ENCODE data around the gene TMEM109. TPM values are rescaled to one million over a fixed set of nuclear protein-coding genes. Genes with fewer than 3 reads are reported as not detected.

TMEM109 gene
- polyA plus RNA-seq, 1 experiment = 70.0 TPM

DNA sequence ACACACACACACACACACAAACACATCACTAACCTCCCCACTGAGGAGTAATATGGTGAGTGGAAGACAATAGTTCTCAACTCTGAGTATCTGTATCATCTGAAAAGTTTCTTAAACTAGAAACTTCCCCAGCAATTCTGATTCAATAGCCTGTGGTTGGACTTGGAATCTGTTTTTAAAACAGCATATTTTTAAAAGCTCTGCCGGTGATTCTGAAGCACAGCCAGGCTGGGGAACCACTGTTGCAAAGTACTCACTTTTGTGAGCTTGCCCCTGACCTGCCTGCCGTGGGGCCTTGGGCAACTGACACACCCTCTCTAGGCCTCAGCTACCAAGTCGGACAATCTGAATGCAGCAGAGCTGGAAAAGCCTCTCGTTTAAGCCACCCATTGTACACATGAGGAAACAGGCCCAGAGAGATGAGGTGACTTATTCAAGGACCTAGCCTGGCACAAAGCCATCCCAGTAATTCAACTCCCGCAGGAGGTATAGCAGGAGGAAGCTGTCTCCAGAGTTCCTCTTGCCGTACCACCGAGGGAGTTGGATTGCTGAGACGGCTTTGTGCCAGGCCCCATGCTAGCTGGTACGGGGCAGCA, 29.1 kb downstream of the TMEM109 start:
- no peaks in the 10 kb centered on the region for H3K27me3 ChIP-seq (ENCODE audit: control insufficient read depth, insufficient read depth, low read length)
- no peak for DNase-seq (ENCODE audit: low read depth)
- H3K4me3 ChIP-seq (ENCODE audit: low read depth, low read length) = no peak overlapping the region
- TF ChIP-seq, protein P1, sequence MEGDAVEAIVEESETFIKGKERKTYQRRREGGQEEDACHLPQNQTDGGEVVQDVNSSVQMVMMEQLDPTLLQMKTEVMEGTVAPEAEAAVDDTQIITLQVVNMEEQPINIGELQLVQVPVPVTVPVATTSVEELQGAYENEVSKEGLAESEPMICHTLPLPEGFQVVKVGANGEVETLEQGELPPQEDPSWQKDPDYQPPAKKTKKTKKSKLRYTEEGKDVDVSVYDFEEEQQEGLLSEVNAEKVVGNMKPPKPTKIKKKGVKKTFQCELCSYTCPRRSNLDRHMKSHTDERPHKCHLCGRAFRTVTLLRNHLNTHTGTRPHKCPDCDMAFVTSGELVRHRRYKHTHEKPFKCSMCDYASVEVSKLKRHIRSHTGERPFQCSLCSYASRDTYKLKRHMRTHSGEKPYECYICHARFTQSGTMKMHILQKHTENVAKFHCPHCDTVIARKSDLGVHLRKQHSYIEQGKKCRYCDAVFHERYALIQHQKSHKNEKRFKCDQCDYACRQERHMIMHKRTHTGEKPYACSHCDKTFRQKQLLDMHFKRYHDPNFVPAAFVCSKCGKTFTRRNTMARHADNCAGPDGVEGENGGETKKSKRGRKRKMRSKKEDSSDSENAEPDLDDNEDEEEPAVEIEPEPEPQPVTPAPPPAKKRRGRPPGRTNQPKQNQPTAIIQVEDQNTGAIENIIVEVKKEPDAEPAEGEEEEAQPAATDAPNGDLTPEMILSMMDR (IDR thresholded peaks at IDR 0.05; ENCODE audit: insufficient read depth, low read depth, low read length) = no peak
- peaks cover 10% of the 10 kb centered on the region; the same call in 1 of the 2 replicates for H3K36me3 ChIP-seq (ENCODE audit: control insufficient read depth, insufficient read depth, low read length)
- CTCF ChIA-PET = interaction anchor here (0.6 kb wide), 1 partner anchor 549 kb away, joined by 3 read pairs; no protein-coding TSS in a partner anchor
- POLR2A ChIA-PET = no interaction called here

- TF ChIP-seq, protein P1 (IDR thresholded peaks at IDR 0.05; ENCODE audit: insufficient read depth, low read depth, low read length) = peak; percentile 25; the same call in 1 of the 2 replicates
- ChIA-PET POLR2A (no interaction called here), CTCF (interaction anchor here (1.2 kb wide), 1 partner anchor 113 kb away, joined by 3 read pairs; no protein-coding TSS in a partner anchor)
- Histone ChIP-seq H3K4me3 (ENCODE audit: low read depth, low read length) (no peak overlapping the region), H3K36me3 (ENCODE audit: control insufficient read depth, insufficient read depth, low read length) (peaks cover 10% of the 10 kb centered on the region; the same call in 1 of the 2 replicates), H3K27me3 (ENCODE audit: control insufficient read depth, insufficient read depth, low read length) (no peaks in the 10 kb centered on the region)
- DNase-seq (ENCODE audit: low read depth) = no peak
These were observed 30.7 kb downstream of the TMEM109 start for GRCh38 chr11:60944490-60945294.

- H3K36me3 ChIP-seq (ENCODE audit: control insufficient read depth, insufficient read depth, low read length) = peaks cover 10% of the 10 kb centered on the region; the same call in 1 of the 2 replicates
- TF ChIP-seq, protein P1 (IDR thresholded peaks at IDR 0.05; ENCODE audit: insufficient read depth, low read depth, low read length) = no peak
- H3K4me3 ChIP-seq (ENCODE audit: low read depth, low read length) = no peak overlapping the region
- ChIA-PET POLR2A (interaction anchor here (0.5 kb wide), 1 partner anchor 17 kb away, joined by 4 read pairs; no protein-coding TSS in a partner anchor), CTCF (interaction anchor here (1.2 kb wide), 1 partner anchor 114 kb away, joined by 3 read pairs; no protein-coding TSS in a partner anchor)
- no peak for DNase-seq (ENCODE audit: low read depth)
- peaks cover 1% of the 10 kb centered on the region; the same call in 1 of the 2 replicates for H3K27me3 ChIP-seq (ENCODE audit: control insufficient read depth, insufficient read depth, low read length)
These were observed 31.3 kb downstream of the TMEM109 start for GRCh38 chr11:60945295-60945667.

GRCh38 chr11:60946601-60947264, 32.8 kb downstream of the TMEM109 start:
- TF ChIP-seq, protein P1 (IDR thresholded peaks at IDR 0.05; ENCODE audit: insufficient read depth, low read depth, low read length) = no peak
- Histone ChIP-seq H3K4me3 (ENCODE audit: low read depth, low read length) (no peak overlapping the region), H3K27me3 (ENCODE audit: control insufficient read depth, insufficient read depth, low read length) (peaks cover 1% of the 10 kb centered on the region; the same call in 1 of the 2 replicates), H3K36me3 (ENCODE audit: control insufficient read depth, insufficient read depth, low read length) (peaks cover 7% of the 10 kb centered on the region; the same call in 1 of the 2 replicates)
- no peak for DNase-seq (ENCODE audit: low read depth)
- ChIA-PET POLR2A (no interaction called here), CTCF (no interaction called here)
